HL-60 (cell line): ENCODE results near the gene RIPOR2.

Source experiments
- DNase-seq, 2 experiments: peaks; one replicate each; pipeline ENCODE4 v3.0.0-alpha.2; 2010 to 2020; ENCODE audit warnings: low read depth in 1 of 2, low spot score in 1 of 2
- H3K27ac ChIP-seq: fragments of 250-450 bp; sonication (Bioruptor Pico); replicated peaks from 2 replicates; pipeline ENCODE4 v1.5.1; 2020; ENCODE audit warnings: mild to moderate bottlenecking, moderate library complexity
- H3K27me3 ChIP-seq: fragments of 250-450 bp; sonication (Bioruptor Pico); 2 replicates; pipeline ENCODE4 v1.5.1; 2021; ENCODE audit warnings: mild to moderate bottlenecking, moderate library complexity; ENCODE audit not compliant: insufficient read depth, poor library complexity, severe bottlenecking
- H3K4me3 ChIP-seq: replicated peaks from 2 replicates; pipeline ENCODE4 v1.5.1; 2011; ENCODE audit warnings: mild to moderate bottlenecking, control low read depth, low read length; ENCODE audit not compliant: insufficient read depth
- GABPA ChIP-seq: IDR thresholded peaks from 2 replicates; pipeline ENCODE4 v1.6.1; 2012; ENCODE audit warnings: low read depth
- POLR2AphosphoS5 ChIP-seq: IDR thresholded peaks from 2 replicates; pipeline ENCODE4 v1.6.1; 2012; ENCODE audit warnings: low read depth
- SPI1 ChIP-seq: IDR thresholded peaks from 2 replicates; pipeline ENCODE4 v1.6.1; 2012; ENCODE audit warnings: low read depth, mild to moderate bottlenecking, borderline replicate concordance
- TF ChIP-seq, protein P1 (sequence below): IDR thresholded peaks from 2 replicates; pipeline ENCODE4 v1.6.1; 2012; ENCODE audit warnings: low read depth; ENCODE audit not compliant: insufficient replicate concordance
- TF ChIP-seq, protein P2 (sequence below): IDR thresholded peaks from one replicate; pipeline ENCODE4 v1.5.1; 2011; ENCODE audit warnings: low read length, control low read depth, inconsistent platforms; ENCODE audit not compliant: insufficient read depth

RIPOR2 gene

DNA sequence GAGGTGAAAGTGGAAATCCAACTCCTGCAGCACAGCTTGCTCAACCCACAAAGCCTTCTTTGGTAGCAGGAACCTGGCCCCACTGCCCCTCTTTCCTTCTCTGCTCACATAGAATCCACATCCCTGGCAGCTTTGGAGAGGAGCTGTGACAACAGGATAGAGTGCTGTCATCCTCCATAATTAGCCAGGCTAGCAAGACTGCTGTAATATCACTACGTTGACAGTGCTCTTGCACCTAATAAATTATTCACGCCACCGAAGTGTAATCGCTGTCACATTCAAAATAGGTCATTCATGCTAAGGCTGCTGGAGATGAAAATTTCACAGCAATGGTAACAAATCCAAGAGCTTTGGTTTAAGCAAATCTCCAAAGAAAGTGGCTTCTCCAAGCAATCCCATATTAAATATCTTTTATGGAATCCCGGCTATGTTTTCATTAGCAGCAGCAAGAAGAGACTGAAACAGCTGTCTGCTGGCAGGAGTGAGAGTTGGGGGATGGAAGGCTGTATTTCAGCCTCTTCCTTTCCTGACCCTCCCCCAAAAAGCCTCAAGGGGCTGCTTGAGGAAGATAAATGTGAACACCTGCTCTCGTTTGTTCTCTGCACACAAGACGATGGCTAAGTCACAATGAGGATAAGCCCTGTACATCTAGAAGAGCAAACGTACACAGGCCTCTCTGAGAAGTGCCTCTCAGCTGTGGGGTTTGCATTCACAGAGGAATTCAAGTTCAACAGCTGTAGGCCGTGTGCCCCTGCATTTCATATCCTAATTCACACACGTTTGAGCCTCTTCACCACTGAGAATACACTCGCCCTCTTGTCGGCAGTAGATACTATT lies 16.5 kb downstream of the RIPOR2 start:
- DNase-seq, result no peak
- Histone ChIP-seq H3K27ac (no peak overlapping the region), H3K27me3 (no peaks in the 10 kb centered on the region), H3K4me3 (no peak overlapping the region)
- no peak for TF ChIP-seq GABPA
- no peak for TF ChIP-seq SPI1
- TF ChIP-seq POLR2AphosphoS5, result no peak
- TF ChIP-seq, protein P1, sequence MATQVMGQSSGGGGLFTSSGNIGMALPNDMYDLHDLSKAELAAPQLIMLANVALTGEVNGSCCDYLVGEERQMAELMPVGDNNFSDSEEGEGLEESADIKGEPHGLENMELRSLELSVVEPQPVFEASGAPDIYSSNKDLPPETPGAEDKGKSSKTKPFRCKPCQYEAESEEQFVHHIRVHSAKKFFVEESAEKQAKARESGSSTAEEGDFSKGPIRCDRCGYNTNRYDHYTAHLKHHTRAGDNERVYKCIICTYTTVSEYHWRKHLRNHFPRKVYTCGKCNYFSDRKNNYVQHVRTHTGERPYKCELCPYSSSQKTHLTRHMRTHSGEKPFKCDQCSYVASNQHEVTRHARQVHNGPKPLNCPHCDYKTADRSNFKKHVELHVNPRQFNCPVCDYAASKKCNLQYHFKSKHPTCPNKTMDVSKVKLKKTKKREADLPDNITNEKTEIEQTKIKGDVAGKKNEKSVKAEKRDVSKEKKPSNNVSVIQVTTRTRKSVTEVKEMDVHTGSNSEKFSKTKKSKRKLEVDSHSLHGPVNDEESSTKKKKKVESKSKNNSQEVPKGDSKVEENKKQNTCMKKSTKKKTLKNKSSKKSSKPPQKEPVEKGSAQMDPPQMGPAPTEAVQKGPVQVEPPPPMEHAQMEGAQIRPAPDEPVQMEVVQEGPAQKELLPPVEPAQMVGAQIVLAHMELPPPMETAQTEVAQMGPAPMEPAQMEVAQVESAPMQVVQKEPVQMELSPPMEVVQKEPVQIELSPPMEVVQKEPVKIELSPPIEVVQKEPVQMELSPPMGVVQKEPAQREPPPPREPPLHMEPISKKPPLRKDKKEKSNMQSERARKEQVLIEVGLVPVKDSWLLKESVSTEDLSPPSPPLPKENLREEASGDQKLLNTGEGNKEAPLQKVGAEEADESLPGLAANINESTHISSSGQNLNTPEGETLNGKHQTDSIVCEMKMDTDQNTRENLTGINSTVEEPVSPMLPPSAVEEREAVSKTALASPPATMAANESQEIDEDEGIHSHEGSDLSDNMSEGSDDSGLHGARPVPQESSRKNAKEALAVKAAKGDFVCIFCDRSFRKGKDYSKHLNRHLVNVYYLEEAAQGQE, result no peak
- TF ChIP-seq, protein P2, sequence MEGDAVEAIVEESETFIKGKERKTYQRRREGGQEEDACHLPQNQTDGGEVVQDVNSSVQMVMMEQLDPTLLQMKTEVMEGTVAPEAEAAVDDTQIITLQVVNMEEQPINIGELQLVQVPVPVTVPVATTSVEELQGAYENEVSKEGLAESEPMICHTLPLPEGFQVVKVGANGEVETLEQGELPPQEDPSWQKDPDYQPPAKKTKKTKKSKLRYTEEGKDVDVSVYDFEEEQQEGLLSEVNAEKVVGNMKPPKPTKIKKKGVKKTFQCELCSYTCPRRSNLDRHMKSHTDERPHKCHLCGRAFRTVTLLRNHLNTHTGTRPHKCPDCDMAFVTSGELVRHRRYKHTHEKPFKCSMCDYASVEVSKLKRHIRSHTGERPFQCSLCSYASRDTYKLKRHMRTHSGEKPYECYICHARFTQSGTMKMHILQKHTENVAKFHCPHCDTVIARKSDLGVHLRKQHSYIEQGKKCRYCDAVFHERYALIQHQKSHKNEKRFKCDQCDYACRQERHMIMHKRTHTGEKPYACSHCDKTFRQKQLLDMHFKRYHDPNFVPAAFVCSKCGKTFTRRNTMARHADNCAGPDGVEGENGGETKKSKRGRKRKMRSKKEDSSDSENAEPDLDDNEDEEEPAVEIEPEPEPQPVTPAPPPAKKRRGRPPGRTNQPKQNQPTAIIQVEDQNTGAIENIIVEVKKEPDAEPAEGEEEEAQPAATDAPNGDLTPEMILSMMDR, result no peak

DNA sequence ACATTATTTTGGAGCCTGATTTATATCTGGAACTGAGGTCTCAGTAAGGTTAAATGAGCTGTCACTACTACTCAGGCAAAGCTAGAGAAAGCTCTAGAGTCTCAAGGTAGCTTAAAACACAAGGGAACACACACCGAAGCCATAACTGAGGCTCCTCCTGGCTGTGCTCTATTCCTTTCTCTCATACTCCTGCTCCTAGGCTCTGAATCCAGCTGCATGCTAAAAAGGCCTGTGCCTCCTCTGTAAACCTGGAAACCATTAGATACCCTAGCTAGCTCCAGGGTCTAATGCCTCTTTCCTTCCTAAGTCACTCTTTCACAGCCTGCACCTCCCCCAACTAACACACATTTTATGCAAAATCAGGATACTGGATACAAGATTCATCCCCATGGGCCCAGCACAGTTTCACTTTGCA lies 17.1 kb downstream of the RIPOR2 start:
- Histone ChIP-seq H3K27ac (no peak overlapping the region), H3K4me3 (no peak overlapping the region), H3K27me3 (peaks cover 1% of the 10 kb centered on the region)
- TF ChIP-seq, protein P1, result no peak
- TF ChIP-seq, protein P2, result no peak
- TF ChIP-seq SPI1 (no peak), POLR2AphosphoS5 (no peak), GABPA (no peak)
- no peak for DNase-seq

DNA sequence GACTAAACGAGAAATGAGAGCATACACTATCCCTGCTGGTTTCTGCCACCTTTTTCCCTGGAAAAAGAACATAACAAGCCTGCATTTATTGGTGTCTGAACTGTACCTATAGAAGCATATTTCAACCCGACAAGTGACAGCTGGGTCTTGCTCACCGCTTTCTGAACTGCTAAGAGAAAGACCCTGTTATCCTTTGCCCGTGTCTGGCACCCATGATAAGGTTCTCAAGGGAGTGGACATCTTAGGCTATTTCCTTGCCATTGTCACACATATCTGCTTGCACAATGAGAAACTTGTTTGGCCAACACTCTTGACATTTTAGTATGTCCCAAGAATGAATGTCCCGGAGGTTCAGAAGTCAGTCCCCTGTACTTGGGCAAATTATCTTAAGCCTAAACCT lies 19.3 kb downstream of the RIPOR2 start:
- Histone ChIP-seq H3K4me3 (no peak overlapping the region), H3K27ac (no peak overlapping the region), H3K27me3 (peaks cover 13% of the 10 kb centered on the region)
- DNase-seq, result no peak
- TF ChIP-seq GABPA (no peak), SPI1 (no peak), POLR2AphosphoS5 (no peak)
- TF ChIP-seq, protein P1, result no peak
- TF ChIP-seq, protein P2, result no peak
